Stimulated activated CD4-positive, alpha-beta T cell treated with anti-CD3 and anti-CD28 coated beads, Interleukin-12 subunit alpha, Interleukin-12 subunit beta, amount 100 ng/mL, for 24 hours (primary cell): Measurements from ENCODE around the gene CHKA.

ENCODE experiments used
- DNase-seq, 2 experiments: peaks; one replicate each; pipeline ENCODE4 v3.0.0-alpha.2; 2020; ENCODE audit warnings: low read depth in 2 of 2

CHKA gene

GRCh38 chr11:68142441-68143309, 21.5 kb upstream of the CHKA start:
- no peak for DNase-seq

- peak in 1 of 2 experiments; percentile 54 for DNase-seq
Observed at GRCh38 chr11:68142028-68142412, 20.8 kb upstream of the CHKA start.

- DNase-seq: no peak
Observed at GRCh38 chr11:68141246-68142027, 20.2 kb upstream of the CHKA start.

GRCh38 chr11:68140496-68141245, 19.5 kb upstream of the CHKA start:
- DNase-seq: no peak

- no peak for DNase-seq
Observed at GRCh38 chr11:68138237-68138636, 17.0 kb upstream of the CHKA start.

- no peak for DNase-seq
Observed at GRCh38 chr11:68137833-68138232, 16.6 kb upstream of the CHKA start.

- DNase-seq: no peak
Observed at GRCh38 chr11:68136866-68137265, 15.7 kb upstream of the CHKA start.

- DNase-seq: no peak
Observed at GRCh38 chr11:68135161-68135560, 14.0 kb upstream of the CHKA start.

GRCh38 chr11:68133761-68134160, 12.6 kb upstream of the CHKA start:
- DNase-seq: no peak

- DNase-seq: no peak
Observed at GRCh38 chr11:68130121-68130520, 8.9 kb upstream of the CHKA start.

- no peak for DNase-seq
Observed at GRCh38 chr11:68128682-68129327, 7.6 kb upstream of the CHKA start.

- no peak for DNase-seq
Observed at GRCh38 chr11:68127714-68128681, 6.8 kb upstream of the CHKA start.

- no peak for DNase-seq
Observed at GRCh38 chr11:68125164-68125563, 4.0 kb upstream of the CHKA start.

GRCh38 chr11:68122936-68123539, 1.9 kb upstream of the CHKA start:
- no peak for DNase-seq

- DNase-seq: no peak
Observed at GRCh38 chr11:68120273-68121066, 718 bp downstream of the CHKA start.

- DNase-seq: no peak
Observed at GRCh38 chr11:68118706-68119448, 2.3 kb downstream of the CHKA start.

GRCh38 chr11:68117853-68118470, 3.2 kb downstream of the CHKA start:
- no peak for DNase-seq

- DNase-seq: no peak
Observed at GRCh38 chr11:68116974-68117373, 4.2 kb downstream of the CHKA start.
